Limb (tissue), 2 donors: Measurements from ENCODE around the gene RAB27A.

Experiments
- DNase-seq, 2 donors: peaks; one replicate each; pipeline ENCODE4 v3.0.0-alpha.2; 2016; ENCODE audit errors: extremely low spot score in 2 of 2

The RAB27A gene

GRCh38 chr15:55226127-55226526, 63.5 kb downstream of the RAB27A start:
- DNase-seq, result no peak

- DNase-seq, result no peak
These were observed 64.7 kb downstream of the RAB27A start for GRCh38 chr15:55224892-55225291.

- no peak for DNase-seq
These were observed 67.0 kb downstream of the RAB27A start for GRCh38 chr15:55222588-55222987.

GRCh38 chr15:55221090-55222011, 68.3 kb downstream of the RAB27A start:
- DNase-seq, result no peak

- no peak for DNase-seq
These were observed 69.0 kb downstream of the RAB27A start for GRCh38 chr15:55220606-55221005.

GRCh38 chr15:55218056-55218455, 71.6 kb downstream of the RAB27A start:
- DNase-seq, result peak in 1 of 2 donors; percentile 10

GRCh38 chr15:55204464-55204863, 85.1 kb downstream of the RAB27A start:
- no peak for DNase-seq

- DNase-seq, result no peak
These were observed 87.4 kb downstream of the RAB27A start for GRCh38 chr15:55202206-55202605.

- DNase-seq, result no peak
These were observed 90.9 kb downstream of the RAB27A start for GRCh38 chr15:55198706-55199105.

- no peak for DNase-seq
These were observed 91.9 kb downstream of the RAB27A start for GRCh38 chr15:55197719-55198118.

- peak in 1 of 2 donors; percentile 1 for DNase-seq
These were observed 92.3 kb downstream of the RAB27A start for GRCh38 chr15:55197362-55197705.

- peak; percentile 95 to 99 for DNase-seq
These were observed 92.9 kb downstream of the RAB27A start, which contains the start of gene RSL24D1 for GRCh38 chr15:55196458-55197361. Gene RSL24D1 (minus strand): TSS chr15:55196941. CDS start chr15:55196890, 51 bp downstream.

GRCh38 chr15:55195996-55196395, 93.6 kb downstream of the RAB27A start:
- DNase-seq, result no peak

GRCh38 chr15:55194256-55194655, 95.4 kb downstream of the RAB27A start:
- no peak for DNase-seq

GRCh38 chr15:55186331-55186730, 103.3 kb downstream of the RAB27A start:
- DNase-seq, result no peak

GRCh38 chr15:55183679-55184078, 105.9 kb downstream of the RAB27A start:
- DNase-seq, result no peak

GRCh38 chr15:55179141-55179540, 110.5 kb downstream of the RAB27A start:
- DNase-seq, result no peak

- no peak for DNase-seq
These were observed 119.3 kb downstream of the RAB27A start for GRCh38 chr15:55170361-55170760.

GRCh38 chr15:55168350-55168974, 121.2 kb downstream of the RAB27A start:
- peak; percentile 70 to 77 for DNase-seq

GRCh38 chr15:55164284-55164683, 125.3 kb downstream of the RAB27A start:
- DNase-seq, result no peak
